WTC11 (cell line): ENCODE results near the gene IL17F.

ENCODE experiments used
- CTCF ChIP-seq: fragments of 200-600 bp; IDR thresholded peaks from 2 replicates; pipeline ENCODE4 v1.8.0; 2022; ENCODE audit warnings: antibody characterized with exemption
- E2F1 ChIP-seq: sonication (generic); formaldehyde crosslinking; IDR thresholded peaks from 2 replicates; pipeline ENCODE4 v1.8.0; 2022; ENCODE audit warnings: mild to moderate bottlenecking, missing genetic modification reagents
- ESRRA ChIP-seq: sonication (generic); formaldehyde crosslinking; IDR thresholded peaks from 2 replicates; pipeline ENCODE4 v1.8.1; 2022; ENCODE audit warnings: mild to moderate bottlenecking, missing genetic modification reagents, borderline replicate concordance
- FOXJ3 ChIP-seq: sonication (generic); formaldehyde crosslinking; IDR thresholded peaks from 2 replicates; pipeline ENCODE4 v1.9.0; 2021; ENCODE audit warnings: missing genetic modification reagents, mild to moderate bottlenecking, borderline replicate concordance
- FOXK1 ChIP-seq: sonication (generic); formaldehyde crosslinking; IDR thresholded peaks from 2 replicates; pipeline ENCODE4 v1.8.0; 2022; ENCODE audit warnings: mild to moderate bottlenecking, moderate library complexity, missing genetic modification reagents
- JUN ChIP-seq: sonication (generic); formaldehyde crosslinking; IDR thresholded peaks from 2 replicates; pipeline ENCODE4 v1.8.0; 2023; ENCODE audit warnings: mild to moderate bottlenecking, missing genetic modification reagents
- OVOL2 ChIP-seq: fragments of 250-450 bp; sonication (Bioruptor Pico); IDR thresholded peaks from 2 replicates; pipeline ENCODE4 v1.9.0; 2021; ENCODE audit warnings: mild to moderate bottlenecking, borderline replicate concordance
- SP1 ChIP-seq: sonication (generic); formaldehyde crosslinking; conservative IDR thresholded peaks from 2 replicates; pipeline ENCODE4 v1.8.1; 2022; ENCODE audit warnings: missing genetic modification reagents
- USF2 ChIP-seq: sonication (generic); formaldehyde crosslinking; IDR thresholded peaks from 2 replicates; pipeline ENCODE4 v1.8.1; 2023; ENCODE audit warnings: mild to moderate bottlenecking, missing genetic modification reagents, moderate library complexity
- ZNF138 ChIP-seq: sonication (generic); formaldehyde crosslinking; conservative IDR thresholded peaks from 2 replicates; pipeline ENCODE4 v1.8.1; 2022; ENCODE audit warnings: mild to moderate bottlenecking, moderate library complexity, missing genetic modification reagents
- ZNF281 ChIP-seq: sonication (generic); formaldehyde crosslinking; IDR thresholded peaks from 2 replicates; pipeline ENCODE4 v1.8.0; 2023; ENCODE audit warnings: mild to moderate bottlenecking, missing genetic modification reagents

GRCh38 chr6:52244400-52244799 lies at the start of gene IL17F:
- TF ChIP-seq FOXK1 (no peak), OVOL2 (CRISPR knock-in tag) (no peak), E2F1 (CRISPR knock-in tag) (no peak), SP1 (CRISPR knock-in tag) (no peak), CTCF (no peak), USF2 (CRISPR knock-in tag) (no peak), ESRRA (CRISPR knock-in tag) (no peak), JUN (CRISPR knock-in tag) (no peak), ZNF281 (CRISPR knock-in tag) (no peak), FOXJ3 (CRISPR knock-in tag) (no peak), ZNF138 (CRISPR knock-in tag) (no peak)
